ENCODE data around the gene ADRB1. TPM values are rescaled to one million over a fixed set of nuclear protein-coding genes. Genes with fewer than 3 reads are reported as not detected.

ADRB1 gene
- total RNA-seq, 2 experiments from 2014 or later, result 0.08 to 0.11 TPM

DNA sequence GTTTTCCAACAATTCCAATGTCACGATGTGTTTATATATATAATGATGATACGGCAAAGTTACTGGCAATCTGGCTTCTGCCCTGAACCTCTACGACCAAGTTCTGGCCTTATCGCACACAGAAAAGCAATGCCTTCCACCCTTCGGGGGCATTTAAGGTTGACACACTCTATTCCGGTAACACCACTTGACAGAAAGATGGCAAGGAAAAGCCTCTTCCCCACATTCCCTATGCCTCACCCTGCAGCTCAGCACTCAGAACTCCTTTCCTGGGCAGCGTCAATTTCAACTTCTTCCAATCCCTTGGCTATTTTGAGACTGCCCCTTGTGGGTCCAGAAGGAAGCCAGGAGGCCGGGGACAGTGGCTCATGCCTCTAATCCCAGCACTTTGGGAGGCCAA, 2.5 kb upstream of the ADRB1 start:
- Mint-ChIP-seq H3K36me3 (ENCODE audit: low read depth) (no peaks in the 10 kb centered on the region), H3K4me3 (no peak overlapping the region), H3K27ac (no peak overlapping the region), H3K27me3 (peaks cover 66% of the 10 kb centered on the region), H3K4me1 (ENCODE audit: low read depth) (peaks cover 7% of the 10 kb centered on the region), H3K9me3 (no peaks in the 10 kb centered on the region)
- no peak overlapping the region for H3K4me3 ChIP-seq (ENCODE audit: low read length)
- peaks cover 23% of the 10 kb centered on the region for H3K4me1 ChIP-seq (ENCODE audit: insufficient read depth, low read length)
- H3K9me3 ChIP-seq (ENCODE audit: control insufficient read depth in 1 of 2, insufficient read depth in 1 of 2, low read length in 2 of 2), result peaks cover 0 to 7% of the 10 kb centered on the region in 2 experiments
- DNase-seq (no peak), ATAC-seq (ENCODE audit: poor library complexity) (no peak)
- TF ChIP-seq, protein P1, sequence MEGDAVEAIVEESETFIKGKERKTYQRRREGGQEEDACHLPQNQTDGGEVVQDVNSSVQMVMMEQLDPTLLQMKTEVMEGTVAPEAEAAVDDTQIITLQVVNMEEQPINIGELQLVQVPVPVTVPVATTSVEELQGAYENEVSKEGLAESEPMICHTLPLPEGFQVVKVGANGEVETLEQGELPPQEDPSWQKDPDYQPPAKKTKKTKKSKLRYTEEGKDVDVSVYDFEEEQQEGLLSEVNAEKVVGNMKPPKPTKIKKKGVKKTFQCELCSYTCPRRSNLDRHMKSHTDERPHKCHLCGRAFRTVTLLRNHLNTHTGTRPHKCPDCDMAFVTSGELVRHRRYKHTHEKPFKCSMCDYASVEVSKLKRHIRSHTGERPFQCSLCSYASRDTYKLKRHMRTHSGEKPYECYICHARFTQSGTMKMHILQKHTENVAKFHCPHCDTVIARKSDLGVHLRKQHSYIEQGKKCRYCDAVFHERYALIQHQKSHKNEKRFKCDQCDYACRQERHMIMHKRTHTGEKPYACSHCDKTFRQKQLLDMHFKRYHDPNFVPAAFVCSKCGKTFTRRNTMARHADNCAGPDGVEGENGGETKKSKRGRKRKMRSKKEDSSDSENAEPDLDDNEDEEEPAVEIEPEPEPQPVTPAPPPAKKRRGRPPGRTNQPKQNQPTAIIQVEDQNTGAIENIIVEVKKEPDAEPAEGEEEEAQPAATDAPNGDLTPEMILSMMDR (IDR thresholded peaks at IDR 0.05), result no peak
- H3K27me3 ChIP-seq (ENCODE audit: control insufficient read depth in 1 of 2, insufficient read depth in 2 of 2, low read length in 2 of 2), result peaks cover 37% of the 10 kb centered on the region in 2 experiments
- ChIA-PET POLR2A (no interaction called here), CTCF (no interaction called here)
- intact Hi-C loops (cut with DNase I, micrococcal nuclease), result loop anchor here in 1 of 2 experiments (5.0 kb wide), 1 partner anchor 79 kb away; no protein-coding TSS in a partner anchor
- no peaks in the 10 kb centered on the region for H3K36me3 ChIP-seq (ENCODE audit: insufficient read depth, low read length)
- no peak overlapping the region for H3K27ac ChIP-seq (ENCODE audit: low read depth in 1 of 2, low read length in 2 of 2)

DNA sequence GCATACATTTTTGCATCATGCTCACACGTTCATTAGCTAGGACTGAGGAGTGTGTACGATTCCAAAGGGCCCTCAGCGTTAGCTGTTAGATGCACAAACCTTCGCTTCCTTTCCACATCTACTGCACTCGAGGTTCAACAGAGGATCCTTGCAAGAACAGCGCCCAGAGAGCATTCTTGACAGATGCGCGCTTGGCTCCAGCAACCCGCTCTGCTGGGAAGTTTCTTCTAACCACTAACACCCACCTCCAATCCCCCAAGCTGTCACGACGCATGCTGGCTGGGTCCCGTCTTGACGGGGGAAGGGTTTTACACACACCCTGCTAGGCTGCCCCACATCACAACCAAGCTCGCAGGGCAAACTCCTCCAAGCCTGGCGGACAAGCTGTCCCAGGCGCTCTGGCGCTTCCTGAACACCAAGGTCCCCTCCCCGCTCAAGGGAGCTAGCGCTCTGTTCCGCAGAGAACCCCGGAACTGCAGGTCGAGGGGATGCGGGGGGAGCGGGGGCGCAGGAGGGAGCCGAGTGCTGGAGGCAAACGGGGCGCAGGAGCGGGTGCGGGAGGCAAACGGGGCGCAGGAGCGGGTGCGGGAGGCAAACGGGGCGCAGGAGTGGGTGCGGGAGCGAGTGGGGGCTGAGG, 653 bp upstream of the ADRB1 start:
- peak overlapping the region; percentile 75 for H3K4me3 Mint-ChIP-seq
- H3K4me3 ChIP-seq (ENCODE audit: low read length), result peak overlapping the region; percentile 29
- H3K36me3 Mint-ChIP-seq (ENCODE audit: low read depth), result no peaks in the 10 kb centered on the region
- peaks cover 7% of the 10 kb centered on the region for H3K4me1 Mint-ChIP-seq (ENCODE audit: low read depth)
- peak in 4 of 14 experiments; percentile 8 to 25 (median 16) for DNase-seq
- H3K9me3 ChIP-seq (ENCODE audit: control insufficient read depth in 1 of 2, insufficient read depth in 1 of 2, low read length in 2 of 2), result peaks cover 0 to 7% of the 10 kb centered on the region in 2 experiments
- no peak overlapping the region for H3K27ac ChIP-seq (ENCODE audit: low read depth in 1 of 2, low read length in 2 of 2)
- intact Hi-C loops (cut with DNase I, micrococcal nuclease), result loop anchor here in 1 of 2 experiments (5.0 kb wide), 1 partner anchor 81 kb away; no protein-coding TSS in a partner anchor
- POLR2A ChIA-PET, result interaction anchor here (0.7 kb wide), 1 partner anchor 82 kb away, joined by 3 read pairs; no protein-coding TSS in a partner anchor
- no peak overlapping the region for H3K27ac Mint-ChIP-seq
- H3K36me3 ChIP-seq (ENCODE audit: insufficient read depth, low read length), result no peaks in the 10 kb centered on the region
- H3K9me3 Mint-ChIP-seq, result no peaks in the 10 kb centered on the region
- peaks cover 71% of the 10 kb centered on the region for H3K27me3 Mint-ChIP-seq
- CTCF ChIA-PET, result no interaction called here
- TF ChIP-seq, protein P1 (IDR thresholded peaks at IDR 0.05), result no peak
- H3K27me3 ChIP-seq (ENCODE audit: control insufficient read depth in 1 of 2, insufficient read depth in 2 of 2, low read length in 2 of 2), result peaks cover 39 to 55% of the 10 kb centered on the region in 2 experiments
- peaks cover 23% of the 10 kb centered on the region for H3K4me1 ChIP-seq (ENCODE audit: insufficient read depth, low read length)
- peak; percentile 21 for ATAC-seq (ENCODE audit: poor library complexity)

- DNase-seq, result peak in 2 of 14 experiments; percentile 14 to 28
- no peaks in the 10 kb centered on the region for H3K36me3 ChIP-seq (ENCODE audit: insufficient read depth, low read length)
- peaks cover 23% of the 10 kb centered on the region for H3K4me1 ChIP-seq (ENCODE audit: insufficient read depth, low read length)
- intact Hi-C loops (cut with DNase I, micrococcal nuclease), result loop anchor here in 1 of 2 experiments (5.0 kb wide), 2 partner anchors 53 to 82 kb away; no protein-coding TSS in a partner anchor
- POLR2A ChIA-PET, result no interaction called here
- CTCF ChIA-PET, result no interaction called here
- peak overlapping the region; percentile 5 for H3K4me3 ChIP-seq (ENCODE audit: low read length)
- Mint-ChIP-seq H3K27me3 (peaks cover 72% of the 10 kb centered on the region), H3K4me3 (peak overlapping the region; percentile 78), H3K36me3 (ENCODE audit: low read depth) (no peaks in the 10 kb centered on the region), H3K4me1 (ENCODE audit: low read depth) (peaks cover 7% of the 10 kb centered on the region), H3K27ac (no peak overlapping the region), H3K9me3 (no peaks in the 10 kb centered on the region)
- ATAC-seq (ENCODE audit: poor library complexity), result no peak
- H3K9me3 ChIP-seq (ENCODE audit: control insufficient read depth in 1 of 2, insufficient read depth in 1 of 2, low read length in 2 of 2), result peaks cover 0 to 7% of the 10 kb centered on the region in 2 experiments
- peaks cover 35 to 68% of the 10 kb centered on the region in 2 experiments for H3K27me3 ChIP-seq (ENCODE audit: control insufficient read depth in 1 of 2, insufficient read depth in 2 of 2, low read length in 2 of 2)
- TF ChIP-seq, protein P1 (IDR thresholded peaks at IDR 0.05), result no peak
- H3K27ac ChIP-seq (ENCODE audit: low read depth in 1 of 2, low read length in 2 of 2), result no peak overlapping the region
These were observed 825 bp downstream of the ADRB1 start for GRCh38 chr10:114044247-114045135.

All from CD4-positive, alpha-beta T cell (primary cell).